GM12891 (cell line): ENCODE data around the gene PHF3.

ENCODE experiments used
- POLR2A ChIP-seq: IDR thresholded peaks from 2 replicates; pipeline ENCODE4 v1.6.1; 2011; ENCODE audit warnings: low read depth, low read length, control low read depth
- POLR2AphosphoS5 ChIP-seq: IDR thresholded peaks from 2 replicates; pipeline ENCODE4 v1.6.1; 2011; ENCODE audit warnings: low read depth, low read length, control low read depth

GRCh38 chr6:63597141-63598048 lies 38.2 kb upstream of the PHF3 start:
- no peak for TF ChIP-seq POLR2A
- no peak for TF ChIP-seq POLR2AphosphoS5
